ENCODE data around the gene CCNL2. TPM values are rescaled to one million over a fixed set of nuclear protein-coding genes. Genes with fewer than 3 reads are reported as not detected.
A peak's percentile ranks its signal among the peaks of the same experiment; 100 is the strongest.

Gene CCNL2
- total and polyA plus RNA-seq, 2 of the 13 experiments (the other 11 are each of a cell fraction or from before 2014, with no cell fraction given), result 105 to 340 TPM

DNA sequence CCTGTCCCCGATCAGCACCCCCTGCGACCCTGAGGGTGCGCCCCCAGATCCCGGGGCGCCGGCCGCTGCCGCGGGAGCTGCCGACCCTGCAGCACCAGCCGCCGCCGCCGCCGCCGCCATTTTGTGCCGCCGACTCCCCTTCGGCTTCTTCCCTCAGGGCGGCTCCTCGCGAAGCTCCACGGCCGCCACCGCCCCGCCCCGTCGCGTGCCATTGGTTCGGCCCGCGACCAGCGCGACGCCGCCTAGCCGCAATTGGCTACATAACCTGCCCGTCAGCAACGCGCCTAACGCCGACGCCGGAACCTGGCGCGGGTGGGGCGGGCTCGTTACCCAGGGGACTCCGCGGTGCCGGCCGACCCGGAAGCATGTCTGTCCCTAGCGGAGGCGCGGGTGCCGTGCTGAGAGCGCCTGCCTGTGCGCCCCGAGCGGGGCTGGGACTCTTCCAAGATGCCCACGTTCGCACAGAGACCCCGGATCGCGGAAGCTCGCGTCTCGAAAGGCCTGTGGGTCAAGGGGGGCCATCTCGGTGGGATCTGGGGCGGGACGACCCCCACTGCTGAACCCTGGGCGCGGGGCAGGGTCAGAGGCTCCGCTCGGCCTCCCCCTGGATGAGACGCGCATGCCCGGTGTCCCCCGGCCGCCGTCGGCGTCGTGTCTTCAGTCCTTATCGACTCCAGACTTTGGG, at the start of gene CCNL2 (continued):
- no peak for TF ChIP-seq PRPF4 (IDR thresholded peaks at IDR 0.05; ENCODE audit: low read depth, low read length, poor library complexity, severe bottlenecking)
- TF ChIP-seq FOXK1 (CRISPR knock-in tag; IDR thresholded peaks at IDR 0.05; ENCODE audit: borderline replicate concordance, low read depth), result peak; percentile 66; the same call in 1 of the 2 replicates
- peak; percentile 27; the same call in 1 of the 2 replicates for TF ChIP-seq ZNF276 (CRISPR knock-in tag; IDR thresholded peaks at IDR 0.05; ENCODE audit: low read depth)
- TF ChIP-seq SP4 (CRISPR knock-in tag; IDR thresholded peaks at IDR 0.05), result peak; percentile 97
- TF ChIP-seq FOXA3 (CRISPR knock-in tag; IDR thresholded peaks at IDR 0.05), result peak; percentile 51
- TF ChIP-seq ZFAT (CRISPR knock-in tag; conservative IDR thresholded peaks at IDR 0.05), result no peak
- peak; percentile 54 for TF ChIP-seq HNF1B (CRISPR knock-in tag; IDR thresholded peaks at IDR 0.05)
- TF ChIP-seq CERS6 (CRISPR knock-in tag; IDR thresholded peaks at IDR 0.05), result 0 out of 2 replicates have a peak, but pooled peaks have one; percentile 3
- peak; percentile 50; the same call in 1 of the 2 replicates for TF ChIP-seq NFKBIZ (CRISPR knock-in tag; IDR thresholded peaks at IDR 0.05)
- peak; percentile 66; the same call in 1 of the 2 replicates for TF ChIP-seq UBTF (CRISPR knock-in tag; IDR thresholded peaks at IDR 0.05)
- peak; percentile 90 for TF ChIP-seq POLR2G (IDR thresholded peaks at IDR 0.05; ENCODE audit: low read depth, low read length)
- no peak for TF ChIP-seq ZNF615 (CRISPR knock-in tag; IDR thresholded peaks at IDR 0.05; ENCODE audit: borderline replicate concordance)
